GM21737 (cell line): ENCODE measurements around the gene KCNG2.

Experiments
- ATAC-seq: cut with Tn5 transposase; IDR thresholded peaks from one replicate; pipeline ENCODE4 v1.9.1; 2021; ENCODE audit warnings: mild to moderate bottlenecking, moderate library complexity; ENCODE audit not compliant: unreplicated experiment

Gene KCNG2

DNA sequence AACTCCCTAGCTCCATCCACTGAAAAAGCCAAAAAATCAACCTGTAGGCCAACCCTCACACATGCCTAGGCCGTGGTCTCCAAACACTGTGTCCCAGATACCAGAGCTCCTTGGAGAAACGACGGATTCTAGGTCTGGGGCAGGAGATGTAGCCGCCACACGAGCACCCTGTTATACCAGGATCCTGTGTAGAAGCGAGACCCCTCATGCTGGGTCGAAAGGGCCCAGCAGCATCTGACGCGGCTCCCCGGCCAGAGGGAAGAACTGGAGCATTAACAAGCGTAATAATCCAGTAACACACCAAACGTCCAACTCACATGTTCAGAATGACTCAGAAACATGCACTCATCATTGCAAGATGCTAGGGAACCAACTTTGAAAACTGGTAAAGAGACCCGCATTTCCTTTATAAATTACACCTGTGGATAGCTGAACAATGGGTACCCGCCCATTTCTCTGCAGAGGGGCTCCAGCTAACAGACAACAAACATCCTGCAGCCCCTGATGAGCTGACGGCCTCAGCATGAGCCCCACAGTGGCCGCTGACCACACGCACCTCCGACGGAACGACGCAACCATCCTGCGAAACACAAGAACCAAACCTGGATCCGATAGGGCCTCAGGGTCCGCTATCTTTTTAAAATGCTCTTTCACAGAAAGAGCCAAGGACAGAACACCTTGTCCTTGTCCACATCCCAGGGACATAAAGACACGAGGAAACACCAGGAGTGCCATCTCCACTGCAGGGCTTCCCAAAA is 139.5 kb downstream of the KCNG2 start:
- ATAC-seq: no peak

GRCh38 chr18:79938196-79938595 is 140.5 kb downstream of the KCNG2 start:
- no peak for ATAC-seq

DNA sequence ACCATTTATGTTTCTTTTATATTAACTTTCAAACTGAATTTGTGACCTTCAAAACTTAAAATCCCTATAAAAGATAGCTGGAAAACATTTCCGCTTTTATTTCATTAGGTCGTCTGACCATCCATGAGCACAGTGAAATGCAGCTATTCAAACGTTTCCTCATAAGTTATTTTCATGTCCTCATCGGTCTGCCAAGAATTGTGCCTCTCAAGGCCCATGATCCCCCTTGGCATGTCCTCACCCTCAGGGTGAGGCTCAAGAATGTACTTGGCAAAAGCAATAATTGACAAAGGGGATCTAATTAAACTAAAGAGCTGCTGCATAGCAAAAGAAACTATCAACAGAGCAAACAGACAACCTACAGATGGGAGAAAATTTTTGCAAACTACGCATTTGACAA is 141.4 kb downstream of the KCNG2 start:
- ATAC-seq: no peak

DNA sequence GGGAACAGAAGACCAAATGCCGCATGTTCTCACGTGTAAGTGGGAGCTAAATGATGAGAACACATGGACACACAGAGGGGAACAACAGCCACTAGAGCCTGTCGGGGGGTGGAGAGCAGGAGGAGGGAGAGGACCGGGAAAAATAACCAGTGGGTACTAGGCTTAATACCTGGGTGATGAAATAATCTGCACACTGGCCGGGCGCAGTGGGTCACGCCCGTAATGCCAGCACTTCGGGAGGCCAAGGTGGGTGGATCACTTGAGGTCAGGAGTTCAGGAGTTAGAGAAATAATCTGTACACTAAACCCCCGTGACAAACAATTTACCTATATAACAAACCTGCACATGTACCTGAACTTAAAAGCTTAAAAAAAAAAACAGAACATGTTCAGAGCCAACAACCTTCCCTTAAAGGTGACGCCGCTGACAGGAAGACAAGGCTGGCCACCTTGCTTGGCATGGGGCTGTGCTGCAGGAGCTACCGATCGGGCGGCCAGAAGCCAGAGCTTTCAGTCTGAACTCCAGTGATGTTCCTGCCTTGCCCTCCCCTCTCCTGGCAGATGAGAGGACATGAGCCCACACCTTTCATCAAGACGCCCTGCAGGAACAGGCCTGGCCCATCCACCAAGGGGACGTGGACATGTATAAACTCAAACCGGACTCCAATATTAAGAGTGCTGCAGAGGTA is 142.5 kb downstream of the KCNG2 start:
- ATAC-seq: no peak

- ATAC-seq: no peak
These were observed 143.2 kb downstream of the KCNG2 start for GRCh38 chr18:79940814-79941472.

- ATAC-seq: no peak
These were observed 143.9 kb downstream of the KCNG2 start for GRCh38 chr18:79941473-79942119.

GRCh38 chr18:79942211-79942610 is 144.5 kb downstream of the KCNG2 start:
- no peak for ATAC-seq

- no peak for ATAC-seq
These were observed 145.3 kb downstream of the KCNG2 start for GRCh38 chr18:79942786-79943607.

- no peak for ATAC-seq
These were observed 145.9 kb downstream of the KCNG2 start for GRCh38 chr18:79943608-79944125.

GRCh38 chr18:79944126-79944731 is 146.5 kb downstream of the KCNG2 start:
- no peak for ATAC-seq

DNA sequence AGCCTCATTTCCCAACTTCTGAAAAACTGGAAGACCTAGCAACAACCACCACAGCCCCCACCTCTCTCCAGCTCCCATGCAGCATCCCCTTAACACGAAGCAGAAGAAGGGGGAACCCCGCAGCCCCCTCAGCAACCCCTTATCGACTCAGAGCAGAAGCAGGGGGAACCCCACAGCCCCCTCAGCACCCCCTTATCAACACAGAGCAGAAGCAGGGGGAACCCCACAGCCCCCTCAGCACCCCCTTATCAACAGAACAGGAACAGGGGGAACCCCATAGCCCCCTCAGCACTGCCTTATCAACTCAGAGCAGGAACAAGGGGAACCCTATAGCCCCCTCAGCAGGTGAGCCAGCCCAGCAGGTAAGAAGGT is 147.0 kb downstream of the KCNG2 start:
- no peak for ATAC-seq

DNA sequence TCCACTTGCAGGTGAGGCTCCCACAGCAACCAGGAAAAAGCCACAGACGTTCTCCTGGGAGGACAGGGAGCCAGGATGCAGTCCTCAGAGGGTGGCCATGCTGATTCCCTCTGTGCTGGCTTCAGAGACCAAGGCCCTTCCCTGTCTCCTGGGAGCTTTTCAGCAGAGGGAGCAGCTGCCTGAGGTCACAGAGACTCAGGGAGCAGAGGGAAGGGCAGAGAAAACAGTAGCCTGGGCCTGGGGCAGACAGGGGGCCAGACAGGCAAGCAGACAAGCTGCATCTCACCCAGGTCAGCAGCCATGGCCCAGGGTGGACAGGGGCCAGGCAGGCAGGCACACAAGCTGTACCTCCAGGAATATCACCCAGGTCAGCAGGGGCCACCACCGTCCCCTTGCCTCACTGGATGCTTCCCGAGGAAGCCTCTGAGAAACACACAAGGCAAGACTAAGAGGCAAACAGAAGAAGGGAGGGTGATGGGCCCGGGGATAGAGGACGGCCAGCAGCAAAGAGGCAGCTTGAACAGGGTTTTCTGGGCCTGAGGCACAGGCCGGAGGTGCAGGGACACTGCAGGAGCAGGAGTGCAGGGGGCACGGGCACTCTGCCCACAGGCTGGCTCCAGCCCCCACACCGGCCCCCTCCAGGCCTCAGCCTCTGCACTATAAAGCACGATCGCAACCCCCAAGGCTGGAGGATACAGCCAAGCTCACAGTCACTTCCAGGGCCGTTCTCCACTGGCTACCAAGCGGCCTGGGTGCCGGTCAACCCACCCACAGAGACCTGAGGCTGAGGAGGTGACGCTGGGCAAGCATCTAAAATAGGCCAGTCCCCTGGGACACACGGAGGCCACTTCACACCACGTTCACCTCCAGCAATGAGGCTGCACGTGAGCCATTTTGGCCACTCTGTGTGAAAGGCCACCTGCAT is 147.6 kb downstream of the KCNG2 start:
- no peak for ATAC-seq

DNA sequence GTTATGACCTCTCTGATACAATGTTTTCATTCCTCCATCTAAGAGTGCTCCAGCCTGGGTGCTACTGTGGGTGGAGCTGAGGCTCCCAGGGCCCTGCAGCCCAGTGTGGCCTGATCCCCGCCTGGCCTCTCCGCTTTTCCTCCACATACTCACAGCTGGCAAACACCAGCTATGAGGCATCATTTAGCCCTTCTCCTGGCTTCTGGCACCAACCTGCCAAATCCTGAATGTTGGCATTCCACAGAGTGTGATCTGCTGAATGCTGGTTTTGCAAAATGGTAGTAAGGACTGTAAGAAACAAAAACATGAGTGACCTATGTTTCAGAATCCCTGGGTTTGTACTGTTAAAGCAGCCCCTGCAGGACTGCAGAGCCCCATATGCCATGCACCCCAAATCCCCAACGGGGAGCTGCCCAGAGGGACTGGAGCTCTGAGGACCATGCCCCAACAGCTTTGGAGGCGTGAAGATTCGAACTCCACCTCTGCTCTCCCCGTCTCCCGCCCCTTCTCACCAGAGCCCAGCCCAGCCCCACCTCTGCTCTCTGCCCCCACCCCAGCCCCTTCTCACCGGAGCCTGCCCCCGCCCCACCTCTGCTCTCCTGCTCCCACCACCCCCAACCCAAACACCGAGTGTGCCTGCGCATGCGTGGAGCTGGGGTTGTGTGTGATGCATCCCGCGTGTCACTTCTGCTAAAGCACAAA is 149.5 kb downstream of the KCNG2 start:
- ATAC-seq: no peak

DNA sequence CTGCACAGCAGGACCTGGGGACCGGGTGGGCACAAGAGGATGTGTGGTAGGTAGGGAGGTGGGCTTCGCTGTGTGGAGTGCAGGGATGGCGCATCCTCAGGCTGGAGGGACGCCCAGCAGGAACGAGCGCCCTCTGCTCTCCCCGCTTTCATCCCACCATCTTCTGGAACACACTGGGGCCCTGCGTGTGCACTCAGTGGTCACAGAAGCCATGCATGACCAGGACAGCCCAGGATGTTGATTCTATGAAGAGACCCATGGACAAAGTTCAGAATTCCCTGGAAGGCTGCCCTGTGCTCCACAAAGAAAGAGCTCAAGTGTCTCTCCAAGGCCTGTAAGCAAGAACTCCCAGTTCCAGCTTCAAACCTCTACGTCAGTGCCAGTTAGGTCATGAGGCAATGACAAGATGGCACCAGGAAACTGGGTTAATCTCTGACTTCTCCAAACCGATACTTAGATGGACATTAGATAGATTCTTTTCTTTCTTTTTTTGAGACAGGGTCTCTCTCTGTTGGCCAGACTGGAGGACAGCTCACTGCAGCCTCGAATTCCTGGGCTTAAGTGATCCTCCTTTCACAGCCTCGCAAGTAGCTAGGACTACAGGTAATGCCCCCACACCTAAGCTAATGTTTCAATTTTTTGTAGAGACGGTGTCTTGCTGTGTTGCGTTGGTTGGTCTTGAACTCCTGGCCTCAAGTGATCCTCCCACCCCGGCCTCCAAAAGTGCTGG is 150.3 kb downstream of the KCNG2 start:
- no peak for ATAC-seq

DNA sequence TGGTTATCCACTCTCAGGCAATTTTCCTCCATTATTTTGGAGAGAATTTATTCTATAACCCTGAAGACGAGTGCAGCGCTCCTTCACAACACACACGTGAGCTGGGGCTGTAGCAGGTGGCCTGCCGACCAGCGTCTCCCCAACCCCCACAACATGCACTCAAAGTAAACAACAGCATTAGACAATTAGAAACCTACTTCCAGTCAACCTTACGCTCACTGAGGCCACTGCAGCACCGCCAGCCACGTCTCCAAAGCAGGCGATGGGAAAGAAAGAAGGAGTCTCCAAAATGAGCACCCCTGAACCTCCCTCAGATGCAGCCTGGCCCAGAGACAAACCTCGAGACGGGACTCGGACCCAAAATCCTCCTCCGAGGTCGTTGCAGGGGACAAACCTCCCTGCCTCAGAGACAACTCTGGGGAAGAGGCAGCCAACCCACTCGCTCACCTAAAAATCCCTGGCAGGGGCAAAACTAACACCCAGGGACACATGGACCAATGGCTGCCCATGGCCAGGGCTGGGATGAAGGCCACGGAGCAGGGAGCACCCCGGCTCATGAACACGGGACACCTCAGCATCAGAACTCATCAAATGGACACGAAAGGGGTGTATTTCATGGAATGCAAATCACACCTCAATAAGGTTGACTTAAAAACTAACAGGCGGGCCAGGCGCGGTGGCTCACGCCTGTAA is 151.1 kb downstream of the KCNG2 start:
- no peak for ATAC-seq
